ENCODE data around the gene MTA1. TPM values are rescaled to one million over a fixed set of nuclear protein-coding genes. Genes with fewer than 3 reads are reported as not detected.
A peak's percentile ranks its signal among the peaks of the same experiment; 100 is the strongest.

Gene MTA1
- total RNA-seq, 2 donors from 2014 or later, result 77.2 to 84.1 TPM

DNA sequence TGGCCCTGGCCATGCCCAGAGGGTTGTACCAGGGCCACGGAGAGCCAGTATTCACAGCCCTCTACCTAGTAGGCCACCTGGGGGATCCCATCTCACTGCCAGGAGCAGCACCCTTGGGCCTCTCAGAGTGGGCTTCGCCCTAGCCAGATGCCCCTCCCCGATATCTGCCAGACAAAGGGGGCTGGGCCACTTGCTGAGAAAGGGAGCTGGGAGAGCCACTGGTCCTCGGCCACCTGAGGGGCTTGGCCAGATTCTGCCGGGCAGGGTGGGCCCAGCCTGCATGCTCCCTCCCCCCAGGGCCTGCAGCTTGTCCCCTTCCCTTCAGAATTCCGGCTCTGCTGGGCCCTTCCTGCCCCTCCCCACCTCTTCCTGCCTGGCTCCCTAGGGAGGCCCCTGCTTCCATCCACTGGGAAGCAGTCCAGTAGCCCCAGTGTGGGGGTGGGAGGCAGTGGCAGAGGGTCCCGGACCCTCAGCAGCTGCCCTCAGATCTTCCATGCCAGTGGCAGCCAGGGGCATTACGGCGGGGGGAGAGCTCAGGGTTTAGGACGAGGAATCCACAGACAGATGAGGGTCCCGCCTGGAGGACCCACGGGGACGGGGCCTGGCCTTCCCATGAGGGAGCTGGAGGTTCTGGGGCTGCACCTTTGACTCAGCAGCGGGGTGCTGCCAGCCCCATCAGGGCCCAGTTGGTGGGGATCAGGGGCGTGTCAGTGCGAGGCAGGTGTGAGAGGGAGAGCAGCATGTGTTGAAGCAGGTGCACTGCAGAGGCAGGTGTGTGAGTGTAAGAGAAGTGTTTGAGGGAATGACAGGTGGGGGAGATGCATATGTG lies 57.4 kb downstream of the MTA1 start:
- ATAC-seq (ENCODE audit: insufficient number of reproducible peaks, low FRiP score, low read depth) (no peak), DNase-seq (ENCODE audit: low spot score) (no peak)
- H3K9me3 ChIP-seq, result no peaks in the 10 kb centered on the region
- peaks cover 6% of the 10 kb centered on the region for H3K36me3 ChIP-seq
- peak overlapping the region; percentile 99 for H3K4me3 ChIP-seq
- H3K27ac ChIP-seq, result peak overlapping the region; percentile 92 to 100
- no peak for TF ChIP-seq CTCF (IDR thresholded peaks at IDR 0.05)
- no peaks in the 10 kb centered on the region for H3K27me3 ChIP-seq (replicated peaks; ENCODE audit: insufficient read depth)
- H3K4me1 ChIP-seq (ENCODE audit: control insufficient read depth in 1 of 2, low read depth in 2 of 2), result peaks cover 25 to 61% of the 10 kb centered on the region in 2 donors

DNA sequence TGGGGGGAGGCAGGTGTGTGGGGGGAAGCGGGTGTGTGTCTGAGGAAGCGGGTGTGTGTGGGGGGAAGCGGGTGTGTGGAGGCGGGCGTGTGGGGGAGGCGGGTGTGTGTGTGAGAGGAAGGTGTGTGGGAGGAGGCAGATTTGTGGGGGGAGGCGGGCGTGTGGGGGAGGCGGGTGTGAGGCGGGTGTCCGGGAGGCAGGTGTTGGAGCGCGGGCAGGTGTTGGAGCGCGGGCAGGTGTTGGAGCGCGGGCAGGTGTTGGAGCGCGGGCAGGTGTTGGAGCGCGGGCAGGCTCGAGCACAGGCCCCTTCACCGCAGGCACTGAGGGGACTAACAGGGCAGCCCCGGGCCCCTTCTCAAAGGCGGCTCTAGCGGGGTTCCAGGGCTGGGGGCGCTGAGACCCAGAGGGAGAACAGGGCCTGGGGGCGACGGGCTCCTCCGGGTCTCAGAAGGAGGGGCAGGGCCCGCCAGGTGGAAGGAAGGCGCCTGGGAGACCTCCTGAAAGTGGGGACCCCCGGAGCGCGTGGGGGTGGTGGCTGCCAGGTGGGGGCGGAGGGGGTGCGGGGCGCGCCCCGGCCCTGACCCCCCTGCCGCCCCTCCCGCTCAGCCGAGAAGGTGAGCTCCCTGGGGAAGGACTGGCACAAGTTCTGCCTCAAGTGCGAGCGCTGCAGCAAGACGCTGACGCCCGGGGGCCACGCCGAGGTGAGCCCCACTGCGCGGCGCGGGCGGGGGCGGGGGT lies 58.2 kb downstream of the MTA1 start:
- DNase-seq (ENCODE audit: low spot score) (no peak), ATAC-seq (ENCODE audit: insufficient number of reproducible peaks, low FRiP score, low read depth) (no peak)
- Histone ChIP-seq H3K9me3 (no peaks in the 10 kb centered on the region), H3K4me3 (peak overlapping the region; percentile 99), H3K36me3 (peaks cover 6% of the 10 kb centered on the region), H3K27ac (no peak overlapping the region), H3K4me1 (ENCODE audit: control insufficient read depth in 1 of 2, low read depth in 2 of 2) (peaks cover 25 to 61% of the 10 kb centered on the region in 2 donors), H3K27me3 (replicated peaks; ENCODE audit: insufficient read depth) (no peaks in the 10 kb centered on the region)
- TF ChIP-seq CTCF (IDR thresholded peaks at IDR 0.05), result no peak

- DNase-seq (ENCODE audit: low spot score) (no peak), ATAC-seq (ENCODE audit: insufficient number of reproducible peaks, low FRiP score, low read depth) (no peak)
- Histone ChIP-seq H3K4me1 (ENCODE audit: control insufficient read depth in 1 of 2, low read depth in 2 of 2) (peaks cover 28 to 61% of the 10 kb centered on the region in 2 donors), H3K9me3 (no peaks in the 10 kb centered on the region), H3K36me3 (peaks cover 6% of the 10 kb centered on the region), H3K27ac (no peak overlapping the region), H3K4me3 (no peak overlapping the region), H3K27me3 (replicated peaks; ENCODE audit: insufficient read depth) (no peaks in the 10 kb centered on the region)
- no peak for TF ChIP-seq CTCF (IDR thresholded peaks at IDR 0.05)
These were observed 59.0 kb downstream of the MTA1 start for GRCh38 chr14:105478398-105479251.

DNA sequence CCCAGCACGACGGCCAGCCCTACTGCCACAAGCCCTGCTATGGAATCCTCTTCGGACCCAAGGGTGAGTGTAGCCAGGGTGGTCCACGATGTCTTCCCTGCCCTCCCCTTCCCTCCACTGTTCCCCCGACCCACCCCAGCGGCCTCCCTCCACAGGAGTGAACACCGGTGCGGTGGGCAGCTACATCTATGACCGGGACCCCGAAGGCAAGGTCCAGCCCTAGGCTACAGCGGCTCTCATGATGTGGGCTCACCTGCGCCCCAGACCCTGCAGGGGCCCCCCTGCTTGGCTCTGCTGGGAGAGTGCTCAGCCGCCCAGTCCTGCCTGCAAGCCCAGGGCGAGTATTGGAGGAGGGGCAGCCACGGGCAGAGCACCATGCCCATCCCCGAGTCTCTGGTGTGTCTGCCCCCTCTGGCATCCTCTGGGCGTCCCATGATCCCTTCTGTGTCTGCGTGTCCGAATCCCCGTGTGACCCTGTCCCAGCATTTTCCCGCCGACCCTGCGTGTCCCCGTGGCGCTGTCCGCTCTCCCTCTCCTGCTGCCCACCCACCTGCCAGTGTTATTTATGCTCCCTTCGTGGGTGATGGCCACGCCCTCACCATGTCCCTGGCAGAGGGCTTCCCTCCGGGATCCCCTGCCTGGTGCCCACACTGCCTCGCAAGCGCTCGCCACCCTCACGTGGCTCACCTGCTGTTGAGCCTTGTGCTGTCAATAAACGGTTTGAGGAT lies 60.0 kb downstream of the MTA1 start:
- peaks cover 32 to 67% of the 10 kb centered on the region in 2 donors for H3K4me1 ChIP-seq (ENCODE audit: control insufficient read depth in 1 of 2, low read depth in 2 of 2)
- ATAC-seq (ENCODE audit: insufficient number of reproducible peaks, low FRiP score, low read depth), result no peak
- H3K36me3 ChIP-seq, result peaks cover 6% of the 10 kb centered on the region
- no peak overlapping the region for H3K4me3 ChIP-seq
- TF ChIP-seq CTCF (IDR thresholded peaks at IDR 0.05), result no peak
- no peaks in the 10 kb centered on the region for H3K27me3 ChIP-seq (replicated peaks; ENCODE audit: insufficient read depth)
- H3K27ac ChIP-seq, result peak overlapping the region; percentile 97 to 100
- no peaks in the 10 kb centered on the region for H3K9me3 ChIP-seq
- DNase-seq (ENCODE audit: low spot score), result no peak
